ENCODE measurements around the gene PSMA2. TPM values are rescaled to one million over a fixed set of nuclear protein-coding genes. Genes with fewer than 3 reads are reported as not detected.

The PSMA2 gene
- total RNA-seq, 4 donors from 2014 or later: 42.2 to 71.2 (median 63.8) TPM

- Histone ChIP-seq H3K4me3 (replicated peaks in 1 of 3) (no peak overlapping the region), H3K9me3 (no peaks in the 10 kb centered on the region), H3K27me3 (no peaks in the 10 kb centered on the region), H3K27ac (no peak overlapping the region), H3K4me1 (peaks cover 23 to 25% of the 10 kb centered on the region in 2 donors), H3K36me3 (peaks cover 21 to 27% of the 10 kb centered on the region in 2 donors)
- intact Hi-C loops (cut with DNase I): no loop called here
- DNase-seq: no peak
- WGBS, 2 donors: 58 to 63% methylated on average over 3 of the region's 3 CpGs
- TF ChIP-seq CTCF (IDR thresholded peaks at IDR 0.05) (no peak), POLR2A (IDR thresholded peaks at IDR 0.05) (no peak)
These were observed 3.2 kb downstream of the PSMA2 start for GRCh38 chr7:42928754-42929153.

- 85 to 94% methylated on average over 5 of the region's 5 CpGs for WGBS, 2 donors
- H3K27me3 ChIP-seq: no peaks in the 10 kb centered on the region
- TF ChIP-seq POLR2A (IDR thresholded peaks at IDR 0.05): no peak
- TF ChIP-seq CTCF (IDR thresholded peaks at IDR 0.05): no peak
- intact Hi-C loops (cut with DNase I): no loop called here
- H3K36me3 ChIP-seq: peaks cover 36 to 48% of the 10 kb centered on the region in 2 donors
- no peak overlapping the region for H3K27ac ChIP-seq
- peaks cover 17 to 18% of the 10 kb centered on the region in 2 donors for H3K4me1 ChIP-seq
- no peak overlapping the region for H3K4me3 ChIP-seq (replicated peaks in 1 of 3)
- no peaks in the 10 kb centered on the region for H3K9me3 ChIP-seq
- DNase-seq: no peak
These were observed 5.8 kb downstream of the PSMA2 start for GRCh38 chr7:42926204-42926603.

GRCh38 chr7:42925630-42926029 lies 6.3 kb downstream of the PSMA2 start:
- no peaks in the 10 kb centered on the region for H3K9me3 ChIP-seq

GRCh38 chr7:42924223-42924838 lies 7.6 kb downstream of the PSMA2 start:
- TF ChIP-seq CTCF (IDR thresholded peaks at IDR 0.05): no peak
- TF ChIP-seq POLR2A (IDR thresholded peaks at IDR 0.05): no peak
- peaks cover 53 to 60% of the 10 kb centered on the region in 2 donors for H3K36me3 ChIP-seq
- WGBS, 2 donors: 96% methylated on average over 5 of the region's 5 CpGs
- no peaks in the 10 kb centered on the region for H3K27me3 ChIP-seq
- intact Hi-C loops (cut with DNase I): no loop called here
- H3K4me3 ChIP-seq (replicated peaks in 1 of 3): no peak overlapping the region
- DNase-seq: no peak
- no peak overlapping the region for H3K27ac ChIP-seq
- peaks cover 0 to 4% of the 10 kb centered on the region in 2 donors for H3K4me1 ChIP-seq
- H3K9me3 ChIP-seq: no peaks in the 10 kb centered on the region

More at GRCh38 chr7:42925630-42926029, 6.3 kb downstream of the PSMA2 start:
- no peak overlapping the region for H3K4me3 ChIP-seq (replicated peaks in 1 of 3)
- peaks cover 11 to 13% of the 10 kb centered on the region in 2 donors for H3K4me1 ChIP-seq
- TF ChIP-seq CTCF (IDR thresholded peaks at IDR 0.05) (no peak), POLR2A (IDR thresholded peaks at IDR 0.05) (no peak)
- intact Hi-C loops (cut with DNase I): no loop called here
- H3K27ac ChIP-seq: no peak overlapping the region
- no peaks in the 10 kb centered on the region for H3K27me3 ChIP-seq
- no peak for DNase-seq
- peaks cover 41 to 48% of the 10 kb centered on the region in 2 donors for H3K36me3 ChIP-seq
- WGBS, 2 donors: 95 to 100% methylated on average over 1 of the region's 1 CpG

GRCh38 chr7:42922017-42922753 lies 9.8 kb downstream of the PSMA2 start:
- Histone ChIP-seq H3K4me1 (no peaks in the 10 kb centered on the region), H3K27ac (no peak overlapping the region), H3K9me3 (no peaks in the 10 kb centered on the region), H3K27me3 (no peaks in the 10 kb centered on the region), H3K4me3 (replicated peaks in 1 of 3) (no peak overlapping the region), H3K36me3 (peaks cover 63 to 66% of the 10 kb centered on the region in 2 donors)
- no peak for TF ChIP-seq CTCF (IDR thresholded peaks at IDR 0.05)
- TF ChIP-seq POLR2A (IDR thresholded peaks at IDR 0.05): no peak
- 94 to 96% methylated on average over 3 of the region's 3 CpGs for WGBS, 2 donors
- intact Hi-C loops (cut with DNase I): no loop called here
- DNase-seq: no peak
